HCT116 (cell line): Measurements from ENCODE around the gene COL4A1. TPM values are rescaled to one million over a fixed set of nuclear protein-coding genes. Genes with fewer than 3 reads are reported as not detected.
"Not testable (repeated sequence)": the region's sequence is repeated elsewhere in the genome, so short reads cannot be mapped to it uniquely, and the experiment has no call there.

Source experiments
- ATAC-seq: fragments of 200-7000 bp; cut with Tn5 transposase; 2 replicates; pipeline ENCODE4 v1.9.1; 2020; ENCODE audit warnings: mild to moderate bottlenecking, moderate library complexity
- BruUV-seq: library from RNA; stranded (reverse); fragments of 400-500 nt; replicated peaks from 2 replicates; lab custom pipeline; 2021; lab: Mats Ljungman, UMichigan
- CTCF ChIA-PET: fragments of 300-600 bp; sonication (Branson Sonifier 250); formaldehyde crosslinking; loops from one replicate; lab custom pipeline; 2021; ENCODE audit warnings: antibody characterized with exemption; lab: Charles Lee
- POLR2A ChIA-PET: fragments of 300-600, 350-600 bp; sonication (Branson Sonifier 250); formaldehyde crosslinking; loops from one replicate; lab custom pipeline; 2021; ENCODE audit warnings: antibody characterized with exemption; lab: Charles Lee
- RAD21 ChIA-PET, 2 experiments: fragments of 300-600 bp; sonication (Branson Sonifier 250); formaldehyde crosslinking; loops; one replicate each; lab custom pipeline; 2023; ENCODE audit warnings: low total read pairs in 2 of 2; ENCODE audit not compliant: uncharacterized antibody in 2 of 2, unreplicated experiment in 2 of 2, low non-redundant PET in 1 of 2; lab: Charles Lee
- DNase-seq: peaks from one replicate; pipeline ENCODE4 v3.0.0-alpha.2; 2010; ENCODE audit warnings: low read depth, low spot score
- H2AFZ ChIP-seq: fragments of 200-600 bp; shearing (Covaris generic), sonication (generic); 2 replicates; pipeline ENCODE4 v1.6.1; 2017; ENCODE audit warnings: low read depth, mixed run types, mixed read lengths, antibody characterized with exemption, low read length; ENCODE audit not compliant: poor library complexity, severe bottlenecking
- H3K27ac ChIP-seq: 2 replicates; pipeline ENCODE4 v1.5.1; 2012; ENCODE audit warnings: low read depth, low read length
- H3K27me3 ChIP-seq: fragments of 200-600 bp; sonication (generic); 2 replicates; pipeline ENCODE4 v1.6.1; 2016; ENCODE audit warnings: mixed run types, low read length, mixed read lengths; ENCODE audit not compliant: insufficient read depth
- H3K36me3 ChIP-seq, 2 experiments: fragments of 200-500 bp in 1 of 2; fragments of 200-600 bp in 1 of 2; sonication (Bioruptor generic) in 1 of 2; sonication (generic) in 1 of 2; 2 replicates each; pipeline versions ENCODE4 v1.5.1 to v1.6.1; 2014 to 2016; ENCODE audit warnings: low read length in 2 of 2, inconsistent platforms in 1 of 2, mixed read lengths in 1 of 2, mixed run types in 1 of 2; ENCODE audit not compliant: insufficient read depth in 2 of 2, control insufficient read depth in 1 of 2
- H3K4me1 ChIP-seq, 2 experiments: fragments of 200-600 bp in 1 of 2; sonication (generic) in 1 of 2; 2 replicates each; pipeline versions ENCODE4 v1.5.1 to v1.6.1; 2012 to 2017; ENCODE audit warnings: low read length in 2 of 2, inconsistent platforms in 1 of 2, mild to moderate bottlenecking in 1 of 2, mixed read lengths in 1 of 2, mixed run types in 1 of 2, moderate library complexity in 1 of 2; ENCODE audit not compliant: insufficient read depth in 2 of 2, control insufficient read depth in 1 of 2
- H3K4me2 ChIP-seq: fragments of 200-600 bp; sonication (generic); 2 replicates; pipeline ENCODE4 v1.6.1; 2017; ENCODE audit warnings: mixed run types, low read length, mixed read lengths
- H3K4me3 ChIP-seq, 2 experiments: fragments of 200-600 bp in 1 of 2; sonication (generic) in 1 of 2; replicated peaks in 1 of 2; 2 replicates each; pipeline ENCODE4 v1.5.1; 2011 to 2016; ENCODE audit warnings: low read length in 2 of 2, control low read depth in 1 of 2, low read depth in 1 of 2, mild to moderate bottlenecking in 1 of 2, mixed read lengths in 1 of 2, mixed run types in 1 of 2
- H3K79me2 ChIP-seq: fragments of 200-600 bp; sonication (generic); 2 replicates; pipeline ENCODE4 v1.6.1; 2017; ENCODE audit warnings: mild to moderate bottlenecking, mixed run types, low read length, moderate library complexity, mixed read lengths; ENCODE audit not compliant: insufficient read depth
- H3K9ac ChIP-seq: fragments of 200-600 bp; sonication (generic); 2 replicates; pipeline ENCODE4 v1.6.1; 2016; ENCODE audit warnings: low read length, mixed read lengths
- H3K9me2 ChIP-seq: fragments of 200-600 bp; sonication (generic), shearing (Covaris generic); 2 replicates; pipeline ENCODE4 v1.6.1; 2017; ENCODE audit warnings: mixed run types, mild to moderate bottlenecking, moderate library complexity; ENCODE audit not compliant: insufficient read depth
- H3K9me3 ChIP-seq, 2 experiments: fragments of 200-500 bp in 1 of 2; fragments of 200-600 bp in 1 of 2; sonication (Bioruptor generic) in 1 of 2; sonication (generic) in 1 of 2; 2 replicates each; pipeline ENCODE4 v1.6.1; 2014 to 2017; ENCODE audit warnings: low read length in 2 of 2, mixed read lengths in 2 of 2, inconsistent platforms in 1 of 2, low read depth in 1 of 2, mild to moderate bottlenecking in 1 of 2, mixed run types in 1 of 2, moderate library complexity in 1 of 2; ENCODE audit not compliant: control insufficient read depth in 1 of 2, insufficient read depth in 1 of 2
- H4K20me1 ChIP-seq: fragments of 200-600 bp; sonication (generic), shearing (Covaris generic); 2 replicates; pipeline ENCODE4 v1.6.1; 2017; ENCODE audit warnings: mixed run types, mild to moderate bottlenecking, moderate library complexity; ENCODE audit not compliant: insufficient read depth
- CTCF ChIP-seq, 3 experiments: fragments of 200-600 bp in 1 of 3; sonication (generic) in 1 of 3; IDR thresholded peaks in 2 of 3; conservative IDR thresholded peaks in 1 of 3; 2 replicates each; pipeline ENCODE4 v1.5.1; 2012 to 2017; ENCODE audit warnings: low read depth in 2 of 3, low read length in 2 of 3, antibody characterized with exemption in 1 of 3, borderline replicate concordance in 1 of 3, control low read depth in 1 of 3, mild to moderate bottlenecking in 1 of 3, mixed read lengths in 1 of 3, mixed run types in 1 of 3, moderate library complexity in 1 of 3; ENCODE audit not compliant: insufficient read depth in 1 of 3
- ELF1 ChIP-seq: IDR thresholded peaks from 2 replicates; pipeline ENCODE4 v1.6.1; 2012; ENCODE audit warnings: low read depth, borderline replicate concordance
- MAX ChIP-seq: IDR thresholded peaks from 2 replicates; pipeline ENCODE4 v1.6.1; 2012
- RAD21 ChIP-seq: IDR thresholded peaks from 2 replicates; pipeline ENCODE4 v1.6.1; 2012; ENCODE audit warnings: low read depth, mild to moderate bottlenecking
- TCF7L2 ChIP-seq: IDR thresholded peaks from 2 replicates; pipeline ENCODE4 v1.7.0; 2011; ENCODE audit warnings: borderline replicate concordance, inconsistent platforms; ENCODE audit not compliant: insufficient read depth, insufficient read length; ENCODE audit errors: extremely low read depth
- YY1 ChIP-seq: IDR thresholded peaks from 2 replicates; pipeline ENCODE4 v1.6.1; 2011; ENCODE audit warnings: low read length, low read depth, moderate library complexity, mild to moderate bottlenecking; ENCODE audit not compliant: insufficient replicate concordance; ENCODE audit errors: extremely low read depth
- ZBTB33 ChIP-seq: IDR thresholded peaks from 2 replicates; pipeline ENCODE4 v1.6.1; 2011; ENCODE audit warnings: mild to moderate bottlenecking, low read length, moderate library complexity; ENCODE audit not compliant: insufficient replicate concordance; ENCODE audit errors: extremely low read depth
- ZFX ChIP-seq: fragments of 450-650 bp; IDR thresholded peaks from 2 replicates; pipeline ENCODE4 v1.6.1; 2017
- intact Hi-C: fragments of 100-400 bp; cut with micrococcal nuclease; formaldehyde crosslinking; loops from 2 replicates; pipeline ENCODE4 v1.10.0; 2022
- total RNA-seq: library from RNA; stranded (reverse); gene quantifications from one replicate; pipeline ENCODE4 v1.2.1, GENCODE V29; 2021; ENCODE audit not compliant: unreplicated experiment

The COL4A1 gene
- total RNA-seq, 1 experiment from 2014 or later = 0.57 TPM

GRCh38 chr13:110112379-110112778, 194.6 kb downstream of the COL4A1 start:
- DNase-seq, H3K9me3 ChIP-seq, BruUV-seq, H3K4me3 ChIP-seq, POLR2A ChIA-PET, H3K9ac ChIP-seq, H2AFZ ChIP-seq, H4K20me1 ChIP-seq, H3K27me3 ChIP-seq, H3K27ac ChIP-seq, RAD21 ChIA-PET, H3K36me3 ChIP-seq, CTCF ChIA-PET, H3K4me2 ChIP-seq, H3K4me1 ChIP-seq, H3K9me2 ChIP-seq, H3K79me2 ChIP-seq: not testable (repeated sequence)
- intact Hi-C loops = loop anchor here (10.0 kb wide), 1 partner anchor 178 kb away; no protein-coding TSS in a partner anchor
- ATAC-seq = peak; percentile 42; the same call in 1 of the 2 replicates
- TF ChIP-seq RAD21 = peak; percentile 35; the same call in 1 of the 2 replicates
- peak; percentile 40 to 69 (median 45); a peak in 5 of 6 replicates for TF ChIP-seq CTCF (IDR thresholded peaks at IDR 0.05 in 2 of 3, conservative IDR thresholded peaks at IDR 0.05 in 1 of 3; ENCODE audit: borderline replicate concordance in 1 of 3, insufficient read depth in 1 of 3, low read depth in 2 of 3, low read length in 2 of 3)

- Histone ChIP-seq H3K9me2 (no peaks in the 10 kb centered on the region), H4K20me1 (no peaks in the 10 kb centered on the region), H3K36me3 (no peaks in the 10 kb centered on the region), H3K4me2 (no peak overlapping the region), H3K4me1 (no peaks in the 10 kb centered on the region; a peak in 1 of 4 replicates), H3K4me3 (no peak overlapping the region), H2AFZ (no peak overlapping the region), H3K27ac (no peak overlapping the region), H3K79me2 (no peaks in the 10 kb centered on the region), H3K9ac (no peak overlapping the region), H3K27me3 (no peaks in the 10 kb centered on the region), H3K9me3 (no peaks in the 10 kb centered on the region)
- ATAC-seq (no peak), DNase-seq (no peak)
- ChIA-PET CTCF (interaction anchor here (1.2 kb wide), 1 partner anchor 1150 kb away, joined by 5 read pairs; no protein-coding TSS in a partner anchor), POLR2A (no interaction called here), RAD21 (no interaction called here)
- TF ChIP-seq ZBTB33 (no peak), MAX (no peak), TCF7L2 (no peak), ELF1 (no peak), ZFX (no peak), RAD21 (no peak), YY1 (no peak)
- intact Hi-C loops = loop anchor here (10.0 kb wide), 1 partner anchor 176 kb away; no protein-coding TSS in a partner anchor
- no TSS peak for BruUV-seq
These were observed 196.2 kb downstream of the COL4A1 start for GRCh38 chr13:110110783-110111182.
